Bronchial epithelial cell (primary cell): ENCODE data around the gene NAXE. TPM values are rescaled to one million over a fixed set of nuclear protein-coding genes. Genes with fewer than 3 reads are reported as not detected.
"Not testable (repeated sequence)": the region's sequence is repeated elsewhere in the genome, so short reads cannot be mapped to it uniquely, and the experiment has no call there.

Experiments used
- DNase-seq: peaks from one replicate; pipeline ENCODE4 v3.0.0-alpha.2; 2010; ENCODE audit warnings: low read depth
- FAIRE-seq: peaks from 2 replicates; lab custom pipeline; 2011; peaks lifted over from hg19 to GRCh38; lab: Jason Lieb, UNC
- H3K27me3 ChIP-seq: 2 replicates; pipeline ENCODE4 v1.5.1; 2011; ENCODE audit warnings: low read length; ENCODE audit not compliant: control insufficient read depth, insufficient read depth
- H3K36me3 ChIP-seq: 2 replicates; pipeline ENCODE4 v1.5.1; 2011; ENCODE audit warnings: low read length; ENCODE audit not compliant: control insufficient read depth, insufficient read depth
- H3K4me3 ChIP-seq: 2 replicates; pipeline ENCODE4 v1.5.1; 2011; ENCODE audit warnings: mild to moderate bottlenecking, low read depth, low read length, control low read depth
- total RNA-seq: library from RNA; depleted of rRNA; stranded (reverse); fragments of >200 nt; gene quantifications from 2 replicates; pipeline ENCODE4 v1.2.1, GENCODE V29; 2014
- TF ChIP-seq, protein P1 (sequence below): IDR thresholded peaks from 2 replicates; pipeline ENCODE4 v1.5.1; 2011; ENCODE audit warnings: mild to moderate bottlenecking, moderate library complexity, low read length, control low read depth, inconsistent platforms; ENCODE audit not compliant: insufficient read depth, severe bottlenecking

The NAXE gene
- total RNA-seq, 1 donor from 2014 or later = 142 TPM

DNA sequence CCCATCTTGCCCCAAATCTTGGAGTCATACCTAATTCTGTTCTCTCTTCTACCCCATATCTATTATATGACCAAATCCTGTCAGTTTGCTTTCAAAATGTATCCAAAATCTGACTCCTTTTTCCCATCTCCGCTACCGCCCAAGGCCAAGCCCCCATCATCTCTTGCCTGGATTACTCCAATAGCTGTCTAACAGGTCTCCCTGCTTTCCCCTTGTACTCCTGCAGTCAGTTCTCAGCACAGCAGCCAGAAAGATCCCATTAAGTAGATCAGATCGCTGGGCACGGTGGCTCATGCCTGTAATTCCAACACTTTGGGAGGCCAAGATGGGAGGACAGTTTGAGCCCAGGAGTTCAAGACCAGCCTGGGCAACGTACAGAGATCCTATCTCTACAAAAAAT is 39.1 kb upstream of the NAXE start:
- TF ChIP-seq, protein P1, sequence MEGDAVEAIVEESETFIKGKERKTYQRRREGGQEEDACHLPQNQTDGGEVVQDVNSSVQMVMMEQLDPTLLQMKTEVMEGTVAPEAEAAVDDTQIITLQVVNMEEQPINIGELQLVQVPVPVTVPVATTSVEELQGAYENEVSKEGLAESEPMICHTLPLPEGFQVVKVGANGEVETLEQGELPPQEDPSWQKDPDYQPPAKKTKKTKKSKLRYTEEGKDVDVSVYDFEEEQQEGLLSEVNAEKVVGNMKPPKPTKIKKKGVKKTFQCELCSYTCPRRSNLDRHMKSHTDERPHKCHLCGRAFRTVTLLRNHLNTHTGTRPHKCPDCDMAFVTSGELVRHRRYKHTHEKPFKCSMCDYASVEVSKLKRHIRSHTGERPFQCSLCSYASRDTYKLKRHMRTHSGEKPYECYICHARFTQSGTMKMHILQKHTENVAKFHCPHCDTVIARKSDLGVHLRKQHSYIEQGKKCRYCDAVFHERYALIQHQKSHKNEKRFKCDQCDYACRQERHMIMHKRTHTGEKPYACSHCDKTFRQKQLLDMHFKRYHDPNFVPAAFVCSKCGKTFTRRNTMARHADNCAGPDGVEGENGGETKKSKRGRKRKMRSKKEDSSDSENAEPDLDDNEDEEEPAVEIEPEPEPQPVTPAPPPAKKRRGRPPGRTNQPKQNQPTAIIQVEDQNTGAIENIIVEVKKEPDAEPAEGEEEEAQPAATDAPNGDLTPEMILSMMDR = no peak
- DNase-seq (no peak), FAIRE-seq (no peak)
- Histone ChIP-seq H3K4me3 (no peak overlapping the region), H3K27me3 (no peaks in the 10 kb centered on the region), H3K36me3 (peaks cover 6% of the 10 kb centered on the region)

DNA sequence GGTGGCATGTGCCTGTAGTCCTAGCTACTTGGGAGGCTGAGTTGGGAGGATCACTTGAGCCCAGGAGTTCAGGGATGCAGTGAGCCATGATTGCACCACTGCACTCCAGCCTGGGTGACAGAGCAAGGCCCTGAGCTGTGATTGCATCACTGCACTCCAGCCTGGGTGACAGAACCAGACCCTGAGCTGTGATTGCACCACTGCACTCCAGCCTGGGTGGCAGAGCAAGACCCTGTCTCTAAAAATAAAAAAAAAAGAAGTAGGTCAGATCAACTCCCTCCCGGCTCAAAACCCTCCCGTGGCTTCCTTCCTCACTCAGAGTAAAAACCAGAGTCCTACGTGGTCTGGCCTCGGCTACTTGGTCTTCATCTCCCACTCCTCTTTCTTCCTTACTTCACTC is 38.6 kb upstream of the NAXE start:
- H3K36me3 ChIP-seq, FAIRE-seq: not testable (repeated sequence)

DNA sequence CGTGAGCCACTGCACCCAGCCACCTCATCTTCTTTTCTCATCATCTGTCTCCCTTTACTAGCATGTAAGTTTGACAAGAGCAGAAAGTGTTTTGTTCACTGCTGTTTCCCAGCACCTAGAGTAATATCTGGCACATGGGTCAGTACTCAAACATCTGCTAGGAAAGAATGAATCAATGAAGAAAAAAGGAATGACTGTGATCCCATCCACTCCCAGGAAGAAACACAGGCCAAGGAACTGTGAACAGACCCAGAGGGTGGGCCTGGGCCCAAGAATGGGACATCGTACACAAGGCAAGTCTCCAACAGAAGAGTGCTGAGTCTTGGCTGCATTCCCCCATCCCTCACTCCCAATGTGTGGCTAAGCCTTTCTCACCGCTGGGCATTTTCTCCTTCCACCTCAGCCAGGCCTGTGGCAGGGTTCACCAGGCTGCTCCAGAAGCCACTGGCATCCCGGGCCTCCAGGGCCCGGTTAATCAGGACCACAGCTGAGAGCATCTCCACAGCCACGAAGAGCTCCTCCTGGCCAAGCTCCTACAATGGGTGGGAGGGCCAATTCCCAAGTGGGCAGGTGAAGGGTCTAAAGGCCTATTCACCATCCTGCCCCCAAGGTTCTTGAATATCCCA is 37.6 kb upstream of the NAXE start:
- no peak for FAIRE-seq
- TF ChIP-seq, protein P1 = no peak
- Histone ChIP-seq H3K4me3 (no peak overlapping the region), H3K36me3 (peaks cover 5% of the 10 kb centered on the region), H3K27me3 (no peaks in the 10 kb centered on the region)
- DNase-seq = no peak

More for the DNA sequence above, 38.6 kb upstream of the NAXE start:
- not testable (repeated sequence) for DNase-seq, H3K27me3 ChIP-seq, H3K4me3 ChIP-seq

DNA sequence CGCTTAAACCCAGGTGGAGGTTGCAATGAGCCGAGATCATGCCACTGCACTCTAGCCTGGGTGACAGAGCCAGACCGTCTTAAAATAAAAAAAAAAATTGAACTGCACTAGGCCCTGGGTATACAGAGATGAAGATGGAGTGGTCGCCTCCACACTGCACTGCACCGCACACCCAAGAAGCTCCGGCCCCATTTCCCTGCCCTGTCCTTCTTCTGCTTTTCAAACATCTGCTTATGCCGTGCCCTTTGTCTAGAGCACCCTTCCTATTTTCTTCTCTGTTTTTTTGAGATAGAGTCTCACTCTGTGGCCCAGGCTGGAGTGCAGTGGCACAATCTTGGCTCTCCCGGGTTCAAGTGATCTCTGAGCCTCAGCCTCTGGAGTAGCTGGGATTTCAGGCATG is 36.6 kb upstream of the NAXE start:
- peaks cover 5% of the 10 kb centered on the region for H3K36me3 ChIP-seq
- TF ChIP-seq, protein P1 = no peak
- no peaks in the 10 kb centered on the region for H3K27me3 ChIP-seq
- FAIRE-seq (no peak), DNase-seq (no peak)
- H3K4me3 ChIP-seq = no peak overlapping the region

DNA sequence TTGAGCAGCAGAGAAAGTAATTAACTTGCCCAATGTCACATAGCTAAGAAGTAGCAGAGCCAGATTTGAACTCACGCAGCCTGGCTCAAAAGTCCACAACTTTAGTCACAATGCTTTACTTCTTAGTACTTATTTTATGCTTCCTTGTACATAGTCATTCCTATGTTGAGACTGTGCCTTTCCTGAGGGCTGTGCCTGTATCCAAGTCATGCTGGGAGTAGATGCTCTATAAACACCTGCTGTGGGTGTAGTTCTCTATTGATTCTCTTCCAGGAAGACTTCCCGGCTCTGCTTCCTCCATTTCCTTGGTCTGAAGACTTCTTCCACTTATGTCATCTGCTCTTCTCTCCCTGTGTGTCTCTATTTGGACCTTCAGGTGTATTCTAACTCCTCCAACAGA is 35.9 kb upstream of the NAXE start:
- no peak for DNase-seq
- TF ChIP-seq, protein P1 = no peak
- no peak overlapping the region for H3K4me3 ChIP-seq
- peaks cover 5% of the 10 kb centered on the region for H3K36me3 ChIP-seq
- no peak for FAIRE-seq
- no peaks in the 10 kb centered on the region for H3K27me3 ChIP-seq

DNA sequence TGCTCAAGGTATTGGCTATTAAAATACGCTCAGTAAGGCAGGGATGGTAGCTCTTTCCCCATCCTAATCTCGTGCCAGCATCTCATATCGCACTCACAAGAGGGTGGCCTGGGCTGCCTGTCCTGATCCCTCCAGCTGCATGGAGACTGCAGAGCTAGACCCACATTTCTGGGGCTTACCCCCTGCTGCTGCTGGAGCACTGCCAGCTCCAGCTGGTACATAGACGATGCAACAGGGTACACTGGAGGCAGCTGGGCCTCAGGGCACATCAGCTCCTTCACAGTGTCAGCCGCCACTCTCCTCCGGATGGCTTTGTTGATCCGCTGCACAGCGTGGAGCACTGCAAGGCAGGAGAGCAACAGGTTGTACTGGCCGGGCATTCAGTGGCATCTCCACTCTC is 35.2 kb upstream of the NAXE start:
- DNase-seq (no peak), FAIRE-seq (no peak)
- Histone ChIP-seq H3K4me3 (no peak overlapping the region), H3K36me3 (peaks cover 5% of the 10 kb centered on the region), H3K27me3 (no peaks in the 10 kb centered on the region)
- TF ChIP-seq, protein P1 = no peak
